Fibroblast of peridontal ligament (primary cell): ENCODE measurements around the gene CDT1.
"Not testable (repeated sequence)": the region's sequence is repeated elsewhere in the genome, so short reads cannot be mapped to it uniquely, and the experiment has no call there.

Experiments
- DNase-seq: peaks from one replicate; pipeline ENCODE4 v3.0.0-alpha.2; 2010; ENCODE audit errors: extremely low read depth

The CDT1 gene

GRCh38 chr16:88782454-88783390 lies 20.9 kb upstream of the CDT1 start:
- peak; percentile 64 for DNase-seq

- DNase-seq = no peak
Observed at GRCh38 chr16:88783391-88784073, 20.1 kb upstream of the CDT1 start.

DNA sequence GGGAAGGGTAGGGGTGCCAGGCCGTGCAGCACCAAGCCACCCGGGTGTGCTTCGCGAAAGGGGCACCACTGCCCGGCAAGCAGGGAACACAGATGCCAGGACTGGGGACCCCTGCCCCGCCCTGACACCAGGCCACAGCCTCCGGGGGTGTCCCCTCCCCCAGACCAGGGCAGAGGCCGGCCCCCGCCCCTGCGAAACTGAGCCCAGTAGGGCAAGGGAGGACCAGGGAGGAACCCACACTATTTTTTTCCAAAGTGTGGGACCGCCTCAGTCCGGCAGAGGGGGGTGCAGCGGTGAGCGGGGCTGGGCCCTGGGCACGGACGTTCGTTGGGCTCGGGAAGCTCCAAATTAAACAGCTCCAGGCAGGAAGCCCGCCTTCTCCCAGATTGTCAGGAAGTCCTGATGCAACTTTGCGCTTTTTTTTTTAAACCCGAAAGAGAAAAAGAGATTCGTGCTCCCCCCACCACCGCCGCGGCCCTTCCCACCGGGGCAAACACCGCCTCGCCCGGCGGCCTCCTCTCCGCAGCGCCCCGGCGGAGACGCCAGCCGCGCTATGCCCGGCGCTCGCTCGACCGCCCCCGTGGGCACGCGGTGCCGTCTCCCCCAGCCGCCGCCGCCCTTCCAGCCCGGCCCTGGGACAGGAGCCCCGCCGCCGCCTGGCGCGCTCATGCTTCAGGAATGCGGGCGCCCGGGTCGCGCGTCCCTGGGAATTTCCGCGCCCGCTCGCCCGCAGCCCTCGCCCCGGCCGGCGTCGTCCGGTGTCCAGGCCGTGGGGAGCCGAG lies 19.3 kb upstream of the CDT1 start:
- peak; percentile 80 for DNase-seq

- DNase-seq = no peak
Observed at GRCh38 chr16:88784856-88785105, 18.8 kb upstream of the CDT1 start.

GRCh38 chr16:88785106-88785924 lies 18.3 kb upstream of the CDT1 start, which contains the start of gene PIEZO1:
Gene PIEZO1, minus strand, starts transcription at chr16:88785220. Its CDS starts 256 bp downstream, at chr16:88784964.
- DNase-seq = peak; percentile 53

- no peak for DNase-seq
Observed at GRCh38 chr16:88787579-88788314, 15.8 kb upstream of the CDT1 start.

- not testable (repeated sequence) for DNase-seq
Observed at GRCh38 chr16:88788749-88789148, 14.8 kb upstream of the CDT1 start.

GRCh38 chr16:88789594-88789993 lies 14.0 kb upstream of the CDT1 start:
- no peak for DNase-seq

- no peak for DNase-seq
Observed at GRCh38 chr16:88790312-88791211, 13.0 kb upstream of the CDT1 start.

- no peak for DNase-seq
Observed at GRCh38 chr16:88792078-88792550, 11.5 kb upstream of the CDT1 start.

- DNase-seq = no peak
Observed at GRCh38 chr16:88792668-88793250, 10.8 kb upstream of the CDT1 start.

- DNase-seq = no peak
Observed at GRCh38 chr16:88793251-88793954, 10.2 kb upstream of the CDT1 start.

DNA sequence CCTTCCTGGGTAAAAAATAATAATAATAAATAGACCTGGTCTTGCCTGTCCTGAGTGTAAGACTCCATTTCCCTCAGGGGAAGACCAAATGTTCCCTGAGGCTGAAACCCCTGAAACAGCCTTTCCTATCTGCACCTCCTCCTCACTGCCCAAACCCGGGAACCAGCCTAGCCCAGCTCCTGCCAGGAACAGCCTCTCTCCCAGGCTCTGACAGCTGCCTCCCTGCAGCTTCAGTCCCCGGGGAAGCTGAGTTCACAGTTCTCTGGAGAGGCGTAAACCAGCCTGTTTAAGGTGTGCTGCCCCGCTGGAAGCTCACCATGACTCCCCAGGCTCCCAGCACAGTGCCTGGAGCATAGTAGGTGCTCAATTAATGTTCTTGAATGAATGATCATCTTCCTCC lies 7.3 kb upstream of the CDT1 start:
- DNase-seq = no peak

- DNase-seq = no peak
Observed at GRCh38 chr16:88798073-88798472, 5.5 kb upstream of the CDT1 start.

DNA sequence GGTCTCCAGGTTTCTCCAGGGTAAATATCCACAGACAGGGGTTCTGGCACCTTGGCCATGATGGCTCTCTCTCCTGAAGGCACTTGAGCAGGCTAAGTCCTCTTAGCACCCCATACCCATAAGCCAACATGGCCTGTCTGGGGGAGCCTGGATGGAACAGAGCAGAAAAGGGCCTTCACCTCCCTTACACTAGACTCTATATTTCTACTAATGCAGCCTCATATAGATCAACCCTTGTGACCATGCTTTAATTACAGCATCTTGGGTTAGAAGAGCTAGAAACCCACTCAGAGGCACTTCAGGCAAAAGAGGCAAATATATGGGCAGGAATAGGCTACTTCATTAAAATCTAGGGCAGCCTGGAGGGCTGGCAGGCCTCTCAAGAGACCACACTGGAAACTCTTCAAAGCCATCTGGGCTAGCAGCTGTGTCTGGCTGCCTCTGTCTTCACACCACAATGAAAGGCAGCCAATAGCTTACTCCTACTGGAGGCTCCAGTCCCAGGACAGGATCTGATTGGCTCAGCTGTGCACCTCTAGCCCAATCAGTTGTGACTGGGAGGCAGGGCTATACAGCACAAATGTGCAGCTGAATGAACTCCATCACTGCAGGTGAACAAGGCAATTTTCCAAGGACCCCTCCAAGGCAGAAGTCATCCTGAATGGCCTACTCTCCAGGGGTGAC lies 4.7 kb upstream of the CDT1 start:
- no peak for DNase-seq

DNA sequence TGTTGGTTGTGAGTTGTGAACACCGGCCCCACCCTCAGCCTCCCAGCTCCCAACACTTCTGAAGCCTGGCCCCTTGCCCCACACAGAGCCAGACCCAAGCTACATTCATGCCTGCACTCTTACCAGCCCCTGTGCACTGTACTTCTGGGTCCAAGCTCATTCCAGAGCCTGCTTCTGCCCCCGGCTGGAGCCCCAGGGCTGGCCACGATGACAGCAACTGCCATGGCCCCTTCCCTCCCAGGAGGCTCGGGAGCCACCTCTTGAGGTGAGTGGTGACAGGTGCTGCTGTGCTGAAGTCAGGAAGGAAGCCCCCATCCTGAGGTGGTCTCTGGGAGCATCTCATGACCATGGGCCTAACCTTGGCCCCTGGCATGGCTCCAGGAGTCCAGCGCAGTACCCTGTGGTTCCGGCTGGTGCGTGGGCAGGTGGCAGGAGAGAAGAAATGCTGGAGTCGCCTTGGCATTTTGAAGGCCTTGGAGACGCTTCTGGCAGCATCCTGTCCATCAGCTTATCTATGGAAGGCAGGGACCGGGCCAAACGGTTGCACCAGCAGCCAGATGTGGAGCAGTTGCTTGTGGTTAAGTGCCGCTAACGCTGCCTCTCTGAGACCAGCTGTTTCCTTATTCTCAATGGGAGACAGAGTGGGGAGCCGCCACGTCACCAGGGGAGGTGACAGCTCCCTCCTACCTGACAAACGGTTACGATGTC lies 3.9 kb upstream of the CDT1 start:
- no peak for DNase-seq

DNA sequence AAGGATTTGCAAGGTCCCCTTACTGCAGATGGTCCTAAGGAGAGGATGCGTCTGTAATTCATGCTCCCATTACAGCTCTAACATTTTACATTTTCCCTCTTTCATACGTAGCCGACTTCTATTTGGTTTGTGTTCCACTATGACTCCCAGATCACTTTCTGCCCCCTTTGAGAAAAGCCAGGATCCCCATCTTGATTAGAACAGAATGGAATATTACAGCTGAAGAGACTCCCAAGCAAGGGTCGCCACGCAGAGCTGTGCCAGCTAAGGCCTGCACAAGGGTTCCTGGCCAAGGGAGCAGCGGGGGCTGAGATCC lies 3.4 kb upstream of the CDT1 start:
- DNase-seq = no peak

DNA sequence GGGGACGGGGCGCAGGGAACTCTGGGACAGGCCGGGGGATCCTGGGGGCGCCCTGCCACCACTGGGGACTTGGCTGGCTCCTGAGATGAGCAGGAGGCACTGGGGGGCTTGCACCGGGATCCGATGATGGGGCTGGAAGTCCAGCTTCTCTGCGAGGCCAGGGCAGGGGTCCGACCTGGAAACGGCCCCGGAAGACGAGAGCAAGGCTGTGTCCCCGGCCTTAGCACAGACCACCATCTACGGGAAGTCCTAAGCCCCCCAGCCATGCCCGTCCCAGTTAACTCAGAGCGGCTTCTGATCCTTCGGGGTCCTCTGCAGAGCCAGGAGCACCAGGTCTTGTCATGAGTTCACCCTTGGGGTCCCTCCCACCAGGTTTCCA lies 573 bp downstream of the CDT1 start:
- DNase-seq = no peak
